Measurements from ENCODE around the gene DNAJC17. TPM values are rescaled to one million over a fixed set of nuclear protein-coding genes. Genes with fewer than 3 reads are reported as not detected.

DNAJC17 gene
- total RNA-seq, 4 donors from 2014 or later = 23.9 to 61.5 (median 36.3) TPM

DNA sequence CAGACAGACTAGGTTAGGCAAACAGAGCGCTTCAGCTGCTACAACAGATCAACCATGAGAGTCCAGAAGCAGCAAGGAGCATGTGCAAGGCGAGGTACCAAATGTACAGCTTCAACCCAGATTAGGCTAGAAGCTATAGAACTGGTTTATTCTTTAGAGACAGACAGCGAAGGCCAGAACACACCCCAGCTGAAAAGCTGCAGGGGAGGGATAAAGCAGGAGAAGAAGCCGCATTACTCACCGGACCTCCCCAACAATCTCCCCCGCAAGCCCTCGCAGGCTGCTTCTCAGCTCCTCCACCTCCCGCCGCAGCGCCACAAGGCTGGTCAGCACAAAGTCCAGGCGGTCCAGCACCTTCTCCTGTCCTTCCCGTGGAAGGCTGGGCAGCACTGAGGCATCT, 55.5 kb downstream of the DNAJC17 start:
- H3K4me3 ChIP-seq = no peak overlapping the region
- no peaks in the 10 kb centered on the region for H3K9me3 ChIP-seq
- peaks cover 0 to 31% (median 5%) of the 10 kb centered on the region in 4 donors for H3K4me1 ChIP-seq
- no peak for DNase-seq (ENCODE audit: low spot score in 2 of 2)
- H3K27me3 ChIP-seq = no peaks in the 10 kb centered on the region
- H3K27ac ChIP-seq = no peak overlapping the region
- no peak for TF ChIP-seq EP300 (IDR thresholded peaks at IDR 0.05)
- TF ChIP-seq POLR2A (IDR thresholded peaks at IDR 0.05) = no peak
- TF ChIP-seq, protein P1, sequence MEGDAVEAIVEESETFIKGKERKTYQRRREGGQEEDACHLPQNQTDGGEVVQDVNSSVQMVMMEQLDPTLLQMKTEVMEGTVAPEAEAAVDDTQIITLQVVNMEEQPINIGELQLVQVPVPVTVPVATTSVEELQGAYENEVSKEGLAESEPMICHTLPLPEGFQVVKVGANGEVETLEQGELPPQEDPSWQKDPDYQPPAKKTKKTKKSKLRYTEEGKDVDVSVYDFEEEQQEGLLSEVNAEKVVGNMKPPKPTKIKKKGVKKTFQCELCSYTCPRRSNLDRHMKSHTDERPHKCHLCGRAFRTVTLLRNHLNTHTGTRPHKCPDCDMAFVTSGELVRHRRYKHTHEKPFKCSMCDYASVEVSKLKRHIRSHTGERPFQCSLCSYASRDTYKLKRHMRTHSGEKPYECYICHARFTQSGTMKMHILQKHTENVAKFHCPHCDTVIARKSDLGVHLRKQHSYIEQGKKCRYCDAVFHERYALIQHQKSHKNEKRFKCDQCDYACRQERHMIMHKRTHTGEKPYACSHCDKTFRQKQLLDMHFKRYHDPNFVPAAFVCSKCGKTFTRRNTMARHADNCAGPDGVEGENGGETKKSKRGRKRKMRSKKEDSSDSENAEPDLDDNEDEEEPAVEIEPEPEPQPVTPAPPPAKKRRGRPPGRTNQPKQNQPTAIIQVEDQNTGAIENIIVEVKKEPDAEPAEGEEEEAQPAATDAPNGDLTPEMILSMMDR (IDR thresholded peaks at IDR 0.05) = no peak
- H3K36me3 ChIP-seq = peaks cover 0 to 62% (median 6%) of the 10 kb centered on the region in 3 donors
- 92 to 94% methylated on average over 12 of the region's 12 CpGs for WGBS, 2 donors

- no peak for DNase-seq (ENCODE audit: low spot score in 2 of 2)
- WGBS, 2 donors = 89 to 91% methylated on average over 3 to 4 of the region's 4 CpGs
- peaks cover 0 to 31% (median 5%) of the 10 kb centered on the region in 4 donors for H3K4me1 ChIP-seq
- TF ChIP-seq EP300 (IDR thresholded peaks at IDR 0.05) (no peak), POLR2A (IDR thresholded peaks at IDR 0.05) (no peak)
- TF ChIP-seq, protein P1 (IDR thresholded peaks at IDR 0.05) = no peak
- no peak overlapping the region for H3K4me3 ChIP-seq
- H3K9me3 ChIP-seq = no peaks in the 10 kb centered on the region
- H3K27ac ChIP-seq = no peak overlapping the region
- peaks cover 0 to 69% (median 6%) of the 10 kb centered on the region in 3 donors for H3K36me3 ChIP-seq
- no peaks in the 10 kb centered on the region for H3K27me3 ChIP-seq
These were observed 56.4 kb downstream of the DNAJC17 start for GRCh38 chr15:40750885-40751284.

- TF ChIP-seq, protein P1 (IDR thresholded peaks at IDR 0.05) = no peak
- 90 to 96% methylated on average over 4 of the region's 4 CpGs for WGBS, 2 donors
- no peaks in the 10 kb centered on the region for H3K9me3 ChIP-seq
- no peak overlapping the region for H3K4me3 ChIP-seq
- no peak overlapping the region for H3K27ac ChIP-seq
- peaks cover 0 to 22% (median 1%) of the 10 kb centered on the region in 4 donors for H3K4me1 ChIP-seq
- peaks cover 0 to 86% (median 6%) of the 10 kb centered on the region in 3 donors for H3K36me3 ChIP-seq
- DNase-seq (ENCODE audit: low spot score in 2 of 2) = no peak
- H3K27me3 ChIP-seq = no peaks in the 10 kb centered on the region
These were observed 58.1 kb downstream of the DNAJC17 start for GRCh38 chr15:40749151-40749630.

DNA sequence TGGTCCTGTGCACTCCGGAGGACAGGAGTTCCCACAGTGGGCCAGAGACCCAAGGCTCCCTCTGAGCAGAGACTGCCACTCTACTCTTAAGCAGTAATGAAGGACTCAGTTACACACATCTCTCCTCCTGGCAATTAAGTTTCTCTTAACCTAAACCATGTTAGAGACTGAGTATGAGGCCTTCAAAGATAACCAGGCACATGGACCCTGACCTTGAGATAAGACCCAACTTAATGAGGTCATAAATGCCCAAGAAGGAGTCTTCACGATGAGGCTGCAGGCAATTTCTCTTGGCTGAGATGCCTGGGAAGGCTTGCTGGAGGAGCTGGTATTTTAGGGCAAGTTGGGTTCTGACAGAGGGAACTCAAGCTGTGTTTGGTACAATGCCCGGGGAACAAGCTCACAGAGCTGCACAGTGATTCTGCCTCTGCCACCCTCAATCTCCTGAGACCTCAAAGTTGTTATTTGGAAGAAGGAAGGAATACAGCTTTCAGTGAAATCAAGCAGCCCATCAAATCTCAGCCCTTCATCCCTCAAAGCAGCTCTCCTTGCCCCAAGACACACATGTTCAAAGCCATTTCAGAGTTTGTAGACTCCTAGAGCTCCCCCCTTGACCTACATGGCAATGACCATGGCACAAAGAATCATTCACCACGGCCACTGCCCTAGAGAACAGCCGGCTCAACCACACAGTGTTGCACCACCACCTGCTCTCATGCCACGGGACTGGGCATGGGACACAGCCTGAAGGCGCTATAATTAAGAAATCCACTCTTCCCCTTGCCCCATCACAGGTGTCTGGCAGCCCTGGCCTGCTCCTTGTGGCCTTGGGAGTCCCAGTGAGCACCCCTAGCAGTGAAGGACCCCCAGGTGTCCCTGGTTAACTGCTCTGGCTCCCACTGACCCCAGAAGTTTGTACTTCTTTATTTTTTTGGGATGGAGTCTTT, 59.3 kb downstream of the DNAJC17 start:
- Histone ChIP-seq H3K36me3 (peaks cover 0 to 95% (median 6%) of the 10 kb centered on the region in 3 donors), H3K27me3 (no peaks in the 10 kb centered on the region), H3K27ac (no peak overlapping the region), H3K4me3 (no peak overlapping the region), H3K9me3 (no peaks in the 10 kb centered on the region), H3K4me1 (peaks cover 0 to 9% (median 0%) of the 10 kb centered on the region in 4 donors)
- TF ChIP-seq, protein P1 (IDR thresholded peaks at IDR 0.05) = no peak
- no peak for TF ChIP-seq POLR2A (IDR thresholded peaks at IDR 0.05)
- no peak for TF ChIP-seq EP300 (IDR thresholded peaks at IDR 0.05)
- 67 to 83% methylated on average over 7 of the region's 7 CpGs for WGBS, 2 donors
- DNase-seq (ENCODE audit: low spot score in 2 of 2) = no peak

GRCh38 chr15:40746916-40747418, 60.3 kb downstream of the DNAJC17 start:
- Histone ChIP-seq H3K36me3 (peaks cover 0 to 98% (median 6%) of the 10 kb centered on the region in 3 donors), H3K27me3 (no peaks in the 10 kb centered on the region), H3K9me3 (no peaks in the 10 kb centered on the region), H3K27ac (no peak overlapping the region), H3K4me1 (peaks cover 0 to 4% (median 0%) of the 10 kb centered on the region in 4 donors), H3K4me3 (no peak overlapping the region)
- WGBS, 2 donors = 60 to 70% methylated on average over 3 of the region's 3 CpGs
- DNase-seq (ENCODE audit: low spot score in 2 of 2) = no peak
- TF ChIP-seq, protein P1 (IDR thresholded peaks at IDR 0.05) = no peak
- TF ChIP-seq POLR2A (IDR thresholded peaks at IDR 0.05) = no peak
- TF ChIP-seq EP300 (IDR thresholded peaks at IDR 0.05) = no peak

All from tibial nerve (tissue), 4 donors.